HUES48 (cell line): Measurements from ENCODE around the gene CYTL1.
"Not testable (repeated sequence)": the region's sequence is repeated elsewhere in the genome, so short reads cannot be mapped to it uniquely, and the experiment has no call there.

ENCODE experiments used
- H3K27ac ChIP-seq: one replicate; pipeline ENCODE4 v1.7.0; 2013; ENCODE audit warnings: low read depth, low read length, inconsistent platforms
- H3K27me3 ChIP-seq: 2 replicates; pipeline ENCODE4 v1.6.1; 2013; ENCODE audit warnings: mild to moderate bottlenecking, low read length; ENCODE audit not compliant: control insufficient read depth, insufficient read depth
- H3K36me3 ChIP-seq: 2 replicates; pipeline ENCODE4 v1.6.1; 2013; ENCODE audit warnings: low read length; ENCODE audit not compliant: control insufficient read depth, insufficient read depth
- H3K4me1 ChIP-seq: 2 replicates; pipeline ENCODE4 v1.6.1; 2013; ENCODE audit warnings: mild to moderate bottlenecking, low read length; ENCODE audit not compliant: control insufficient read depth, insufficient read depth
- H3K4me3 ChIP-seq: 2 replicates; pipeline ENCODE4 v1.5.1; 2013; ENCODE audit warnings: mild to moderate bottlenecking, low read depth, low read length
- H3K9ac ChIP-seq: 2 replicates; pipeline ENCODE4 v1.6.1; 2013; ENCODE audit warnings: mild to moderate bottlenecking, low read depth, low read length, moderate library complexity
- H3K9me3 ChIP-seq: 2 replicates; pipeline ENCODE4 v1.6.1; 2013; ENCODE audit warnings: low read length; ENCODE audit not compliant: control insufficient read depth, insufficient read depth

The CYTL1 gene

DNA sequence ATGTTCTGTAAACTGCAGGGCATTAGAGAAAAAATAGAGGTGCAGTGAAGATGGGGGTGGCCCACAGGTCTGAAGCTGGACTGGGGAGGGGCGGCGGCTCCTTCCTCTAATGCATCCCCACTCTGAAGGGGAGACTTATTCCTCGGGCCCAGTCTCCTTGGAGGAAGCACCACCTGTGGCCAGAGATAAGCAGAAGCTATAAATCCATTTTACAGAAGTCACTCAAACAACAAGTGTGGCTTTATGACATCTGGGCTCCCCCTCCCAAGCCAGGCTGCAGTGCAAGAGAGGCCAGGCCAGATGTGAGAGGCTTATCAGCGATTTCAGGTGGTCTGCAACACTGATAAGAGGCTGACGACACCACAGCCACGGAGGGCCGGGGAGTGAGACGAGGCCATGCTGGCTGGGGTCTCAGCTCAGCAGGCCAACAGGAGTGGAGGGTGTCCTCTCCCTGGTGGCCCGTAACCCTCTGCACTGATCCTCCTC is 15.8 kb downstream of the CYTL1 start:
- no peaks in the 10 kb centered on the region for H3K9me3 ChIP-seq
- H3K27ac ChIP-seq, result no peak overlapping the region
- H3K27me3 ChIP-seq, result no peaks in the 10 kb centered on the region
- no peak overlapping the region for H3K9ac ChIP-seq
- no peaks in the 10 kb centered on the region for H3K36me3 ChIP-seq
- H3K4me1 ChIP-seq, result no peaks in the 10 kb centered on the region
- H3K4me3 ChIP-seq, result no peak overlapping the region

DNA sequence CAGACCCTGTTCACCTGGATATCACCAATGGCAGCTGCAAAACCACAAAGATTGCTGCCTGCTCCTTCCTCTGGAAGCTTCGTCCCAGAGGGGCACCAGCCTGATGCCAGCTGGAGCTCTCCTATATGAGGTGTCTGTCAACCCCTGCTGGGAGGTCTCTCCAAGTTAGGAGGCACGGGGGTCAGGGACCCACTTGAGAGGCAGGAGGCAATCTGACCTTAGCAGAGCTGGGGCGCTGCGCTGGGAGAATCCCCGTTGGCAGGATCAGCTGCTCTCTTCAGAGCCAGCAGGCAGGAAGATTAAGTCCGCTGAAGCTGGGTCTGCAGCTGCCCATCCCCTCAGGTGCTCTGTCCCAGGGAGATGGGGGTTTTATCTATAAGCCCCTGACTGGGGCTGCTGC is 17.6 kb downstream of the CYTL1 start:
- H3K27ac ChIP-seq, H3K4me3 ChIP-seq, H3K9ac ChIP-seq, H3K9me3 ChIP-seq, H3K4me1 ChIP-seq, H3K36me3 ChIP-seq, H3K27me3 ChIP-seq: not testable (repeated sequence)

DNA sequence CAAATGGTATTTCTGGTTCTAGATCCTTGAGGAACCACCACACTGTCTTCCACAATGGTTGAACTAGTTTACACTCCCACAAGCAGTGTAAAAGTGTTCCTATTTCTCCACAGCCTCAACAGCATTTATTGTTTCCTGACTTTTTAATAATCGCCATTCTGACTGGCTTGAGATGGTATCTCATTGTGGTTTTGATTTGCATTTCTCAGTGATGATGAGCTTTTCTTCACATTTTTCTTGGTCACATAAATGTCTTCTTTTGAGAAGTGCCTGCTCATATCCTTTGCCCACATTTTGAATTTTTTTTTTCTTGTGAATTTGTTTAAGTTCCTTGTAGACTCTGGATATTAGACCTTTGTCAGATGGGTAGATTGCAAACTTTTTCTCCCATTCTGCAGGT is 22.3 kb downstream of the CYTL1 start:
- not testable (repeated sequence) for H3K27me3 ChIP-seq, H3K9me3 ChIP-seq, H3K4me3 ChIP-seq, H3K36me3 ChIP-seq, H3K4me1 ChIP-seq, H3K9ac ChIP-seq, H3K27ac ChIP-seq

DNA sequence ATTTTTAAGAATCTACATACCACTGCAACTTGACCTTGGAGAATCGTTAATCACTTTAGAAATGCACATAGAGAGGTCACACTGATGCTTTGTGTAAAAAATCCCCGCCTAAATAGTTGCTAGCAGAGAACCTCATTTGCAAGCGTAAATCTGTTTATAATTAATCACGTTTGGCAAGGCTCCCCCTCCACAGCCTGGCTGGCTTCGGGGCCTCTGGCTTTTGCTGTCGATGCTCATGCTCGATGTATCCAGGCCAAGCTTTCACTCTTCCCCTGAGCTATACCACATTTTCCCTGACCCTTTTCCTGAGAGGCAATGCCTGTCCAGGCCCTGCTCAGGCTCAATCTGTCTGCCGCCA is 23.4 kb downstream of the CYTL1 start:
- no peak overlapping the region for H3K4me3 ChIP-seq
- H3K9ac ChIP-seq, result no peak overlapping the region
- H3K27me3 ChIP-seq, result no peaks in the 10 kb centered on the region
- no peaks in the 10 kb centered on the region for H3K9me3 ChIP-seq
- H3K36me3 ChIP-seq, result no peaks in the 10 kb centered on the region
- H3K27ac ChIP-seq, result no peak overlapping the region
- H3K4me1 ChIP-seq, result peaks cover 8% of the 10 kb centered on the region; the same call in 1 of the 2 replicates

DNA sequence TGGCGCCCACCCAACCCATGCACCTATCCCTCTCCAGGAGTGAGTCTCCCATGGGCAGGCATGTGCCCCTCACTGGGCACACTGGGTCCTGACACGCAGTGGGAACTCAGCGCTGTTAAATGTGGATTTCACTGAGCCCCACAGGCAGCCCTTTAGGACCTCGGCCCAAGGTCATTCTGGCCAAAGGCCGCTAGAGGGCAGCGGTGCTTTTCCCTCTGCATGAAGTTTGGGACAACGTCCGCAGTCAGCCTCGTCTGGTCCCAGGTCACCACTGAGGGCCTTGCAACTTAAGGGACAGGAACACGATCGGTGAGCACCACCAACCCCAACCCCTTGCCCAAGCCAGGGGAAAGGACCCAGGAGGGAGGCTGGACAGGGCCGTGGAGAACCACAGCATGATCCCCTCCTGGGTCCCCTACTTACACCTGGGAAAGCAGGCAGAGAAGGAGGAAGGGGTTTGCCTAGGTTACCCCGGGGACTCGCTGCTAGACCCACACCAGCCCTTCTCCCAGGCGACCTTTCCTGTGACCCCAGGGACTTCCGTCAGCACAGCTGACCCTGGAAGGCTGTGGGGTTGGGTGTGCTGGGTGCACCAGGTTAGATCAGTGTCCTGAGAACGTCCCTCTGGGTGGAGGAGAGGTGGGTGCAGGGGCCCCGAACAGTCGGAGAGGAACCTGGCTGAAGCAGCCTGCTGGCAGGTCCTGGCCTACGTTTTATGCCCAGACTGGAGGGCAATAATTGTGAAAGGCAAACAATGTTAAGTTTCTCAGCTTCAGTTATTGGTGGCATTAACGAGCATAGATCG is 24.0 kb downstream of the CYTL1 start:
- H3K9ac ChIP-seq, result no peak overlapping the region
- H3K27me3 ChIP-seq, result no peaks in the 10 kb centered on the region
- peaks cover 8% of the 10 kb centered on the region; the same call in 1 of the 2 replicates for H3K4me1 ChIP-seq
- H3K27ac ChIP-seq, result no peak overlapping the region
- H3K4me3 ChIP-seq, result no peak overlapping the region
- no peaks in the 10 kb centered on the region for H3K36me3 ChIP-seq
- H3K9me3 ChIP-seq, result no peaks in the 10 kb centered on the region

DNA sequence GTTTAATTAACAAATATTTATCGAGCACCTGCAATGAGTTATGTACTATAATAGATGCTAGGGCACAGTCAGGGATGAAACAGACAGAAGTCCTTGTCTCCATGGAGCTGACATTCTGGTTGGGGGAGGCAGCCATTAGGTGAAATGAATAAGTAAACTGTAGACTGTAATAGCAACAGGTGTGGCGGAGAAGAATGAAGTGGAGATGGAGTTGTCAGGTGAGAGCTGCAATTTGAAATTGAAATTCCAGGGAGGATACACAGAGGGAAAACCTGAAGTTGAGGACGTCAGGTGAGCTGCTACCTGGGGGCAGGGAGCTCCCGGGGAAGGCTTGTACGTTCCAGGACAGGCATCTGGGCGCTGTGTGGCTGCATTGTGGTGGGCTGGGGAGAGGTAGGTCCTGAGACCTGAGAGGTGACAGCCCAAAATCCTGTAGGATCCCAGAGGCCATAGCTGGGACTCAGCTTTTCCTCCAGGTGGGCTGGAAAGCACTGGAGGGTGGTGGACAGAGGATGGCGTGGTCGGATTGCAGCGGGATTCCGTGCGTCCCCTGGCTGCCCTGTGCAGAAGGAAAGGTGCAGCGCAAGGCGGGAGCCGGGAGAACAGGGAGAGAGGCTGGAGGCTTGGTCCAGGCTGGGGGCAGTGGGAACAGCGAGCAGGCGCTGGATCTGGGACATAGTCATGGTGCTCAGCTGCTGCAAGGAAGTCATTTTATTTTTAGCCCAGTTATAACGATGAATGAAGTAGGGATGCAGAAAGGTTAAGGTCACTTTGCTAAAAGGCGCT is 24.8 kb downstream of the CYTL1 start:
- peaks cover 8% of the 10 kb centered on the region; the same call in 1 of the 2 replicates for H3K4me1 ChIP-seq
- no peaks in the 10 kb centered on the region for H3K9me3 ChIP-seq
- H3K27ac ChIP-seq, result no peak overlapping the region
- no peak overlapping the region for H3K9ac ChIP-seq
- no peaks in the 10 kb centered on the region for H3K36me3 ChIP-seq
- no peak overlapping the region for H3K4me3 ChIP-seq
- H3K27me3 ChIP-seq, result no peaks in the 10 kb centered on the region

DNA sequence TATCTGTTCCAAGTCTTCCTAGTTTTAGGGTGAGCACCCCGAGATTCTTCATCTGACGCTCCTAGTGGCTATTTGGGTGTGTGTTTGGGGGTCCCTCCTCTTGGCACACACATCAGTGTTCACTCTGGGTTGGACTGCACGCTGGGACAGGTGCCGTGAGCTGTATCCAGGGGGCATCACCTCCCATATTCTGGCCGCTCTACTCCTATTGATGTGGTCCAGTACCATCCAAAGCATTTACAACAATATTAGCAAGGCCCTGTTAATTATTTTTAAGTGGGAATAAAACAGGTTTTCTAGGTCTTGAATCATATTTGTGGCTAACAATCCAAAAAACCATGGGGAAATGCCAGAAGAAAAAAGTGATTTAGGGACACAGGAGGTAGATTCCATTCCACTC is 26.4 kb downstream of the CYTL1 start:
- Histone ChIP-seq H3K36me3 (no peaks in the 10 kb centered on the region), H3K9ac (no peak overlapping the region), H3K4me3 (no peak overlapping the region), H3K27me3 (no peaks in the 10 kb centered on the region; the same call in 1 of the 2 replicates), H3K27ac (no peak overlapping the region), H3K9me3 (no peaks in the 10 kb centered on the region), H3K4me1 (peaks cover 8% of the 10 kb centered on the region; the same call in 1 of the 2 replicates)

DNA sequence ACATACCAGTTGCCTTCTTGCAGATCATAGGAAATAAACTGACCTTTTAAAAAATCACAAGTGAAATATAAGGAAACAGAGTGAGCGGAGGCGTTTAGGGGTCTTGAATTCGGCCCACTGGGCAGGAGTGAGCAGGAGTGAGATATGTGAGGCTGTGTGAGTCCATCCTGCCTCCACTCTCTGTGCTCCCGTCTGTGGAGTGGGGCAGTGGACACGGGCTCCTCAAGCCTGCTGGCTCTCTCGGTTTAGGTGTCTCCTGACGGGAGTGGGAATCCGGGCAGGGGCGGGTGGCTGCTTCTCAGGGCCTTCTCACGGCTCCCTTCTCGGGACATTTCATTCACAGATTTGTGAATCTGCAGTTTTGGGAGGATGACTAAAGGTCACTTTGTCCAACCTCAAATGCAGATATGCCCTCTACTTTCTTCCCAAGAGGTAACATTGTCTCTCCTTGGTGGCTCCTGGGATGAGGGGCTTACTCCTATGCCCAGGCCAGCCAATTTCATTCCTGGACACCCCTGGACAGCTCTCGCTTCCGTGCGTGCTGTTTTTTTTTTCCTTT is 27.6 kb downstream of the CYTL1 start:
- Histone ChIP-seq H3K36me3 (no peaks in the 10 kb centered on the region), H3K4me1 (peaks cover 8% of the 10 kb centered on the region; the same call in 1 of the 2 replicates), H3K9ac (no peak overlapping the region), H3K9me3 (no peaks in the 10 kb centered on the region), H3K27me3 (no peaks in the 10 kb centered on the region; the same call in 1 of the 2 replicates), H3K27ac (no peak overlapping the region), H3K4me3 (no peak overlapping the region)

DNA sequence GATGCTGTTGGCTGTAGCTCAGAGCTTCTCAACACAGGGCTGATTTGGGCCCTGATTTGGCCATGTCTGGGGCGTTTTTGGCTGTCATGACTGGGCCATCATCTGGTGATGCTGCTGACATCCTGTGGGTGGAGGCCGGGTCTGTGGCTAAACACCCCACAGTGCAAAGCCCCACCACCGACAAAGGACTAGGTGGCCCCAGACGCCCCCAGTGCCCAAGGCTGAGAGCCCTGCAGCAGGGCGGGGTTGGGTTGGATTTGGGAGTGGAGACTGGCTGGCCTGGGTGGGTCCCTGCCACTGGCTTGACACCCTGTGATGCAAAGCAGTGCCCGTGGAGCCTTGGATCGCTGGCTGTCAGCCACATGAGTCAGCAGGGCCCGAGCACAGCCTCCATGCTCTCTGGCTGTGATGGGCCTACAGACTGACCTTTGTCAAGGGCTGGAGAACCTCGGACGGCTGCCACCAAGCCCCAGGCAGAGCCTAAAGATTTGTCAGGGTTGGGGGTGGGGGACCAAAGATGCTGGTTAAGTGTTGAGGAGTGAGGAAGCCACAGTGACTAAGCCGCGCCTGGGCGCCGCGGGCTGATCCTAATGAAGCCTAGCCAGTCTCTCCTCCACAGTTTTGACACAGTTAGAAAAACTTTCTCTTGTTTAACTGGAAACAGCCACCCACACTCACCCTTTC is 28.3 kb downstream of the CYTL1 start:
- Histone ChIP-seq H3K9ac (no peak overlapping the region), H3K4me1 (peaks cover 5% of the 10 kb centered on the region; the same call in 1 of the 2 replicates), H3K9me3 (no peaks in the 10 kb centered on the region), H3K4me3 (no peak overlapping the region), H3K27ac (no peak overlapping the region), H3K27me3 (no peaks in the 10 kb centered on the region; the same call in 1 of the 2 replicates), H3K36me3 (no peaks in the 10 kb centered on the region)

DNA sequence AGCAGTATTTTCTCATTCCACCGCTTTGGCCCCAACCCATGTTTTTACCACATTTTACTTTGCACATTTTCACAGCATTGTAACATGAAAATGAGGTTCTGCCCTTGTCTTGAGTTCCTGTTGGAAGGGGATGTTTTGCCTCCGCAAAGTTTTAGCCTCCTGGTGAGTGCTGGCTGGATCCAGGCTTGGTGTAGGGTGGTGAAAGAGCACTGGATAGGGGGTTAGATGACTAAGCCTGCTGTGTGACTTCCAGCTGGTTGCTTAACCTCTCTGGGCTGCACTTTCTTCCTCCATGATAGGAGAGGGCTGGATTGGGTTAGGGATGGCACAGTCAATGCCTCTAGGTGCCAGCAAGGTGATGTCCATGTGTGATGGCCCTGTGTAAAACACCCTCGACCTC is 28.9 kb downstream of the CYTL1 start:
- no peak overlapping the region for H3K27ac ChIP-seq
- no peak overlapping the region for H3K9ac ChIP-seq
- no peaks in the 10 kb centered on the region for H3K4me1 ChIP-seq
- H3K4me3 ChIP-seq, result no peak overlapping the region
- H3K27me3 ChIP-seq, result no peaks in the 10 kb centered on the region; the same call in 1 of the 2 replicates
- no peaks in the 10 kb centered on the region for H3K9me3 ChIP-seq
- no peaks in the 10 kb centered on the region for H3K36me3 ChIP-seq
